ENCODE data around the gene GDPD2. TPM values are rescaled to one million over a fixed set of nuclear protein-coding genes. Genes with fewer than 3 reads are reported as not detected.

The GDPD2 gene
- total and polyA plus RNA-seq, 2 of the 13 experiments (the other 11 are each of a cell fraction or from before 2014, with no cell fraction given): 0.04 to 0.08 TPM

GRCh38 chrX:70434352-70434866 lies 11.3 kb downstream of the GDPD2 start (continued):
- TF ChIP-seq ZNF740 (CRISPR knock-in tag; IDR thresholded peaks at IDR 0.05) (no peak), ZNF737 (CRISPR knock-in tag; IDR thresholded peaks at IDR 0.05; ENCODE audit: borderline replicate concordance) (no peak), MXD4 (CRISPR knock-in tag; IDR thresholded peaks at IDR 0.05) (no peak), RORA (CRISPR knock-in tag; IDR thresholded peaks at IDR 0.05) (no peak), ZNF432 (CRISPR knock-in tag; IDR thresholded peaks at IDR 0.05; ENCODE audit: borderline replicate concordance) (no peak), HCFC1 (IDR thresholded peaks at IDR 0.05; ENCODE audit: low read depth, low read length) (peak; percentile 60; the same call in 1 of the 2 replicates), ZNF275 (CRISPR knock-in tag; IDR thresholded peaks at IDR 0.05; ENCODE audit: borderline replicate concordance) (no peak), ZBTB25 (CRISPR knock-in tag; IDR thresholded peaks at IDR 0.05) (no peak), ZFP37 (CRISPR knock-in tag; IDR thresholded peaks at IDR 0.05; ENCODE audit: borderline replicate concordance) (no peak), ZNF136 (CRISPR knock-in tag; IDR thresholded peaks at IDR 0.05; ENCODE audit: low read depth) (no peak), EED (CRISPR knock-in tag; IDR thresholded peaks at IDR 0.05) (no peak), MEIS2 (CRISPR knock-in tag; IDR thresholded peaks at IDR 0.05) (no peak), FIP1L1 (IDR thresholded peaks at IDR 0.05; ENCODE audit: borderline replicate concordance, insufficient read depth, low read depth, low read length) (no peak), DPF2 (CRISPR knock-in tag; IDR thresholded peaks at IDR 0.05; ENCODE audit: borderline replicate concordance, low read depth) (no peak), NBN (conservative IDR thresholded peaks at IDR 0.05) (no peak), KAT8 (CRISPR knock-in tag; IDR thresholded peaks at IDR 0.05) (no peak), SP140L (CRISPR knock-in tag; IDR thresholded peaks at IDR 0.05; ENCODE audit: borderline replicate concordance) (no peak), BATF2 (CRISPR knock-in tag; IDR thresholded peaks at IDR 0.05) (no peak), BCLAF1 (IDR thresholded peaks at IDR 0.05) (no peak), SUZ12 (IDR thresholded peaks at IDR 0.05; ENCODE audit: low read depth, low read length) (peak; percentile 16; the same call in 1 of the 2 replicates), ZNF777 (CRISPR knock-in tag; IDR thresholded peaks at IDR 0.05) (no peak), GABPB1 (CRISPR knock-in tag; IDR thresholded peaks at IDR 0.05) (peak; percentile 90), ZNF143 (CRISPR knock-in tag; IDR thresholded peaks at IDR 0.05) (peak; percentile 85), KDM5A (IDR thresholded peaks at IDR 0.05; ENCODE audit: borderline replicate concordance, low read length) (no peak)

All from HepG2 (cell line).